D721Med (cell line): ENCODE data around the gene TAL1.

Experiments used
- DNase-seq: peaks from one replicate; pipeline ENCODE4 v3.0.0; 2011; ENCODE audit warnings: low spot score; ENCODE audit not compliant: insufficient read length
- FAIRE-seq: peaks from 2 replicates; lab custom pipeline; 2011; peaks lifted over from hg19 to GRCh38; lab: Jason Lieb, UNC
- CTCF ChIP-seq: IDR thresholded peaks from 2 replicates; pipeline ENCODE4 v1.5.1; 2012; ENCODE audit warnings: mild to moderate bottlenecking, control low read depth; ENCODE audit not compliant: insufficient read depth; ENCODE audit errors: missing control alignments

Gene TAL1

GRCh38 chr1:47252369-47252768, 20.3 kb upstream of the TAL1 start:
- DNase-seq (no peak), FAIRE-seq (no peak)
- TF ChIP-seq CTCF: no peak

- DNase-seq (no peak), FAIRE-seq (no peak)
- TF ChIP-seq CTCF: no peak
Measured at GRCh38 chr1:47249755-47250154, 17.7 kb upstream of the TAL1 start.

GRCh38 chr1:47244339-47244862, 12.4 kb upstream of the TAL1 start:
- FAIRE-seq (no peak), DNase-seq (no peak)
- TF ChIP-seq CTCF: no peak

DNA sequence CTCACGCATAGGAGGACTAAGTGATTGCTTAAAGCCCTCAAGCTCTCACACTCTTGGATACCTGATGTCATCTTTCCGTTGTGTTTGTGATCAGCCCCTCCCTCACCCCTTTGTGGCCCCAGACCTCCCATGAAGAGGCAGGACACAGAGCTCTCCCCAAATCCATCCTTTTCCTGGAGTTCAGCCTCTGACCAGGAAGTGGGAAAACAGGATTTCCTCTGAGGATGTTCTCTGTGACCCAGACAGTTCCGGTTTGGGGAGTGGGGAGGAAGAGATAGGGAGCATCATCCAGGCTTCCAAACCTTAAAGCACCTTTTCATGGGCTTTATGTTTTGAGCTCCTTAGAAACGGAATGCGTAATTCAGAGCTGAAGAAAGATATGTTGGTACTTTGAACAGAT, 11.9 kb upstream of the TAL1 start:
- no peak for TF ChIP-seq CTCF
- DNase-seq (no peak), FAIRE-seq (no peak)

GRCh38 chr1:47241114-47242113, 9.4 kb upstream of the TAL1 start:
- DNase-seq (no peak), FAIRE-seq (no peak)
- TF ChIP-seq CTCF: no peak

DNA sequence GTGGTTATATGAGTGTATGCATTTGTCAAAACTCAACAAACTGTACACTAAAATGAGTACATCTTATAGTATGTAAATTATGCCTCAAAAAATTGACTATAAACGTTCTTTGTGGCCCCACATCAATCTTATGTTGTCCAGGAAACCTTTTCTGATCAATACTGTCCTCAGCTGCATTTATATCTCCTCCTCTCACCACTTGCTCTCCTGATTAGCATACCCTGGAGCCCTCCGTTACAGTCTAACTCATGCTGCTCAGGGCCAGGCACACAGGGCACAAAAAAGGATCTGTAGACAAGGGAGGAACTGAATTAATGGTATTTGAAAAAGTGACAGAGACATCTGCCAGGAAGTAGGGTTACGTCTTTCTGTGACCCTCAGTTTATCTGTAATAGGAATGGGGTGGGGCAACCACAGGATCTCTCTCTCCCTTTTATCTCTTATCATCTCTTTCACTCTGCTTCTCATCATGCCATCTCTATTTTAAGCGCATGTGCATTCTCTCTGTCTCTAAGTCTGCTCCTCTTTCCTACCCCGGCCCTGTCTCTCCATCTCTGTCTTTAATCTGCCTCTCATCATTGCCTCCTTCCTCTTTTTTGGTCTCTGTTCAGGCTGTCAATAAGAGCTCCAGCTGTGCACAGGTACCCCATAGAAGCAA, 7.0 kb upstream of the TAL1 start:
- TF ChIP-seq CTCF: no peak
- DNase-seq (no peak), FAIRE-seq (no peak)
